Activated CD8-positive, alpha-beta T cell treated with anti-CD3 and anti-CD28 coated beads for 36 hours (primary cell): ENCODE measurements around the gene SLC25A10. TPM values are rescaled to one million over a fixed set of nuclear protein-coding genes. Genes with fewer than 3 reads are reported as not detected.

Experiments used
- ATAC-seq: fragments of 200-7000 bp; cut with Tn5 transposase; one replicate; pipeline ENCODE4 v1.10.0; 2021; ENCODE audit warnings: mild to moderate bottlenecking, moderate library complexity
- CTCF ChIA-PET: fragments of 350-600 bp; sonication (Branson Sonifier 250); formaldehyde crosslinking; loops from one replicate; lab custom pipeline; 2021; ENCODE audit warnings: antibody characterized with exemption; lab: Charles Lee
- POLR2A ChIA-PET: fragments of 350-600 bp; sonication (Branson Sonifier 250); formaldehyde crosslinking; loops from one replicate; lab custom pipeline; 2021; ENCODE audit warnings: antibody characterized with exemption; lab: Charles Lee
- DNase-seq: peaks from one replicate; pipeline ENCODE4 v3.0.0-alpha.2; 2020
- H3K27ac Mint-ChIP-seq: one replicate; pipeline ENCODE4 v1.8.0; 2021; ENCODE audit warnings: mild to moderate bottlenecking, mixed read lengths
- H3K27me3 Mint-ChIP-seq: one replicate; pipeline ENCODE4 v1.8.0; 2021; ENCODE audit warnings: mixed read lengths
- H3K36me3 Mint-ChIP-seq: one replicate; pipeline ENCODE4 v1.8.0; 2021; ENCODE audit warnings: low read depth, mixed read lengths
- H3K4me1 Mint-ChIP-seq: one replicate; pipeline ENCODE4 v1.8.0; 2021; ENCODE audit warnings: low read depth, mixed read lengths
- H3K4me3 Mint-ChIP-seq: one replicate; pipeline ENCODE4 v1.8.0; 2021; ENCODE audit warnings: mild to moderate bottlenecking, moderate library complexity, mixed read lengths
- H3K9me3 Mint-ChIP-seq: one replicate; pipeline ENCODE4 v1.8.0; 2021; ENCODE audit warnings: mixed read lengths
- CTCF ChIP-seq: fragments of 200-600 bp; IDR thresholded peaks from one replicate; pipeline ENCODE4 v1.8.0; 2022; ENCODE audit warnings: antibody characterized with exemption, mild to moderate bottlenecking
- intact Hi-C: fragments of 100-400 bp; cut with micrococcal nuclease; formaldehyde crosslinking; loops from one replicate; pipeline ENCODE4 v1.10.0; 2022
- total RNA-seq, 2 experiments: library from RNA; stranded (reverse); gene quantifications; one replicate each; pipeline ENCODE4 v1.2.3, GENCODE V29; 2021

SLC25A10 gene
- total RNA-seq, 2 experiments from 2014 or later, result 29.4 to 30.5 TPM

DNA sequence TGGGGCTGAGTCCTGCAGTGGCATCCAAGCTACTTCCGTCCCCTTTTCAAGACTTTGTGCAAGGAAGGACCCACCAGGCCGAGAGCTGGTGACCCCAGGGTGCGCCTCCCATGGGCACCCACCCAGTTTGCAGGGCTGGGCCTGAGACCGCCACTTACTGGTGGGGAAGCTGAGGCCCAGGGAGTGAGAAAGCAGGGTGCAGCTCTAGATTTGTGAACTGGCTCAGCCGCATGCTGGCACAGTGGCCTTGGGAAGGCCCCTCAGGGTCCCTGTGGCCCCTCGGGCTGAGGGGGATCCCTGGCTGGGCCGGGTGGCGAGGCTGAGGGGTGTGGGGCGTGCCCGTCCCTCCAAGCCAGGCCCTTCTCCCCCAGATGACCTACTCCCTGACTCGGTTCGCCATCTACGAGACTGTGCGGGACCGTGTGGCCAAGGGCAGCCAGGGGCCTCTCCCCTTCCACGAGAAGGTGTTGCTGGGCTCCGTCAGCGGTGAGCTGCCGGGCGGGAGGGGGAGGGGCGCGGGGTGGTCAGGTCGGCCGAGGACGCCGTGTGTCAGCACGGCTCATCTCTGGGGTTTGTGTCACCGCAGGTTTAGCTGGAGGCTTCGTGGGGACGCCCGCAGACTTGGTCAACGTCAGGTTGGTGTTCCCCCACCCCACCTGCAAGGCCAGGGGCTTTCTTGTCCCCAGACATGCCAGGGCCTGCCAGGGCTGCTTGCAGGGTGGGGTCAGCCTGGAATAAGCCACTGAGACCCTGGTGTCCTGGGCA lies 3.2 kb downstream of the SLC25A10 start:
- peaks cover 22% of the 10 kb centered on the region for H3K4me1 Mint-ChIP-seq
- H3K27ac Mint-ChIP-seq, result no peak overlapping the region
- intact Hi-C loops, result no loop called here
- H3K36me3 Mint-ChIP-seq, result peaks cover 7% of the 10 kb centered on the region
- ATAC-seq, result no peak
- H3K9me3 Mint-ChIP-seq, result no peaks in the 10 kb centered on the region
- DNase-seq, result no peak
- no peak overlapping the region for H3K4me3 Mint-ChIP-seq
- ChIA-PET CTCF (interaction anchor here (1.3 kb wide), 1 partner anchor 10 kb away, joined by 3 read pairs; no protein-coding TSS in a partner anchor), POLR2A (interaction anchor here (0.9 to 4.3 kb wide), 3 partner anchors 11 to 30 kb away, joined by 3 to 40 read pairs (median 4); partner anchors contain the start of gene MRPL12)
- no peak for TF ChIP-seq CTCF
- no peaks in the 10 kb centered on the region for H3K27me3 Mint-ChIP-seq

GRCh38 chr17:81715872-81716673 lies 4.0 kb downstream of the SLC25A10 start:
- ChIA-PET POLR2A (interaction anchor here (1.3 to 4.3 kb wide), 2 partner anchors 10 to 12 kb away, joined by 3 to 40 read pairs; partner anchors contain the start of gene MRPL12), CTCF (interaction anchor here (1.3 kb wide), 1 partner anchor 9 kb away, joined by 3 read pairs; no protein-coding TSS in a partner anchor)
- no peak for ATAC-seq
- DNase-seq, result no peak
- Mint-ChIP-seq H3K4me1 (peaks cover 14% of the 10 kb centered on the region), H3K4me3 (no peak overlapping the region), H3K9me3 (no peaks in the 10 kb centered on the region), H3K27ac (no peak overlapping the region), H3K27me3 (no peaks in the 10 kb centered on the region), H3K36me3 (peaks cover 7% of the 10 kb centered on the region)
- TF ChIP-seq CTCF, result no peak
- intact Hi-C loops, result no loop called here

DNA sequence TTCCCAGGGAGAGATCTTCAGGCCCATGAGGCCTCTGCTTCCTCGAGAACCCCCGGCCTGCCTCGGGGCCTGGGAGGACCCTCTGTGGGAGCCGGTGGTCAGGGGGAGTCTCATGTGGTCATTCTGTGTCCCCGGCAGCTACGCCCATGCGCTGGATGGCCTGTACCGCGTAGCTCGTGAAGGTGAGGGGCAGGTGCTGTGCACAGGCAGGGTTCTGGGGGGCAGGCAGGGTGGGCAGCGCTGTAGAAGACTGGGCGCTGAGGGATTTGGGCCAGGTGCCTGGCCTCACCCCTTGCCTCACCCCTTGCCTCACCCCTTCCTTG lies 4.6 kb downstream of the SLC25A10 start:
- intact Hi-C loops, result no loop called here
- ATAC-seq (no peak), DNase-seq (no peak)
- ChIA-PET CTCF (interaction anchor here (1.3 kb wide), 1 partner anchor 9 kb away, joined by 3 read pairs; no protein-coding TSS in a partner anchor), POLR2A (interaction anchor here (1.3 kb wide), 1 partner anchor 9 kb away, joined by 3 read pairs; no protein-coding TSS in a partner anchor)
- Mint-ChIP-seq H3K27ac (no peak overlapping the region), H3K4me1 (peaks cover 10% of the 10 kb centered on the region), H3K4me3 (no peak overlapping the region), H3K27me3 (no peaks in the 10 kb centered on the region), H3K36me3 (peaks cover 7% of the 10 kb centered on the region), H3K9me3 (no peaks in the 10 kb centered on the region)
- no peak for TF ChIP-seq CTCF

- DNase-seq (no peak), ATAC-seq (no peak)
- Mint-ChIP-seq H3K9me3 (no peaks in the 10 kb centered on the region), H3K36me3 (peaks cover 7% of the 10 kb centered on the region), H3K4me3 (no peak overlapping the region), H3K4me1 (peaks cover 10% of the 10 kb centered on the region), H3K27ac (no peak overlapping the region), H3K27me3 (no peaks in the 10 kb centered on the region)
- TF ChIP-seq CTCF, result no peak
- intact Hi-C loops, result no loop called here
- CTCF ChIA-PET, result no interaction called here
- POLR2A ChIA-PET, result no interaction called here
Observed at GRCh38 chr17:81717049-81717765, 5.1 kb downstream of the SLC25A10 start.
